Ishikawa (cell line): ENCODE data around the gene SDC4.

Experiments
- CREB1 ChIP-seq: IDR thresholded peaks from 2 replicates; pipeline ENCODE4 v1.6.1; 2012; ENCODE audit warnings: low read depth
- EGR1 ChIP-seq: IDR thresholded peaks from 2 replicates; pipeline ENCODE4 v1.6.1; 2012
- EP300 ChIP-seq: IDR thresholded peaks from 2 replicates; pipeline ENCODE4 v1.6.1; 2012; ENCODE audit warnings: borderline replicate concordance
- FOXM1 ChIP-seq: IDR thresholded peaks from 2 replicates; pipeline ENCODE4 v1.6.1; 2012; ENCODE audit warnings: low read depth, borderline replicate concordance
- NFIC ChIP-seq: IDR thresholded peaks from 2 replicates; pipeline ENCODE4 v1.6.1; 2012
- RAD21 ChIP-seq: IDR thresholded peaks from 2 replicates; pipeline ENCODE4 v1.6.1; 2012; ENCODE audit warnings: low read depth
- TAF1 ChIP-seq: IDR thresholded peaks from 2 replicates; pipeline ENCODE4 v1.6.1; 2012; ENCODE audit warnings: low read depth, mild to moderate bottlenecking
- TCF12 ChIP-seq: IDR thresholded peaks from 2 replicates; pipeline ENCODE4 v1.6.1; 2012; ENCODE audit warnings: low read depth
- TEAD4 ChIP-seq: IDR thresholded peaks from 2 replicates; pipeline ENCODE4 v1.6.1; 2012
- TF ChIP-seq, protein P1 (sequence below): IDR thresholded peaks from 2 replicates; pipeline ENCODE4 v1.6.1; 2012; ENCODE audit warnings: low read depth, mild to moderate bottlenecking

DNA sequence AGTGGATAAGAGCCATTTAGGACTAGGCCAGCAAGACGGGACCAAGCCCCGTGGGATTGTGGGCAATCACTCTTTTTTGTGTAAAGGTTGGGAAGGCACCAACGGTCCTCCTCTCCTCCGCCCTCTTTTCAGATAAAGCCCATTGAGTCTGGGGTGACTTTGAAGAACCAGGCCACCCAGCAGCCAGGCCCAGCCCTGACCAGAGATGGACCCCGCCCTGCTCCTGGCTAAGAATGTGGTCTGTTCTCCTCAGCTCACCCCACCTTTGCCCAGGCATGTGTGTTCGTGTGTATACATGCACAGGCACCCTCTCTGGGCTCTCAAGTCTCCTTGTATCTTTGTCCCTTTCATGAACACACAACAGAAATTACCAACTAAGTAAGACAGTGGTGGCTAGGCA is 9.1 kb downstream of the SDC4 start:
- TF ChIP-seq RAD21 (no peak), CREB1 (no peak), NFIC (no peak), TAF1 (no peak), FOXM1 (no peak), TEAD4 (no peak), TCF12 (no peak), EP300 (no peak), EGR1 (no peak)
- TF ChIP-seq, protein P1, sequence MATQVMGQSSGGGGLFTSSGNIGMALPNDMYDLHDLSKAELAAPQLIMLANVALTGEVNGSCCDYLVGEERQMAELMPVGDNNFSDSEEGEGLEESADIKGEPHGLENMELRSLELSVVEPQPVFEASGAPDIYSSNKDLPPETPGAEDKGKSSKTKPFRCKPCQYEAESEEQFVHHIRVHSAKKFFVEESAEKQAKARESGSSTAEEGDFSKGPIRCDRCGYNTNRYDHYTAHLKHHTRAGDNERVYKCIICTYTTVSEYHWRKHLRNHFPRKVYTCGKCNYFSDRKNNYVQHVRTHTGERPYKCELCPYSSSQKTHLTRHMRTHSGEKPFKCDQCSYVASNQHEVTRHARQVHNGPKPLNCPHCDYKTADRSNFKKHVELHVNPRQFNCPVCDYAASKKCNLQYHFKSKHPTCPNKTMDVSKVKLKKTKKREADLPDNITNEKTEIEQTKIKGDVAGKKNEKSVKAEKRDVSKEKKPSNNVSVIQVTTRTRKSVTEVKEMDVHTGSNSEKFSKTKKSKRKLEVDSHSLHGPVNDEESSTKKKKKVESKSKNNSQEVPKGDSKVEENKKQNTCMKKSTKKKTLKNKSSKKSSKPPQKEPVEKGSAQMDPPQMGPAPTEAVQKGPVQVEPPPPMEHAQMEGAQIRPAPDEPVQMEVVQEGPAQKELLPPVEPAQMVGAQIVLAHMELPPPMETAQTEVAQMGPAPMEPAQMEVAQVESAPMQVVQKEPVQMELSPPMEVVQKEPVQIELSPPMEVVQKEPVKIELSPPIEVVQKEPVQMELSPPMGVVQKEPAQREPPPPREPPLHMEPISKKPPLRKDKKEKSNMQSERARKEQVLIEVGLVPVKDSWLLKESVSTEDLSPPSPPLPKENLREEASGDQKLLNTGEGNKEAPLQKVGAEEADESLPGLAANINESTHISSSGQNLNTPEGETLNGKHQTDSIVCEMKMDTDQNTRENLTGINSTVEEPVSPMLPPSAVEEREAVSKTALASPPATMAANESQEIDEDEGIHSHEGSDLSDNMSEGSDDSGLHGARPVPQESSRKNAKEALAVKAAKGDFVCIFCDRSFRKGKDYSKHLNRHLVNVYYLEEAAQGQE, result no peak
